HepG2 (cell line): Measurements from ENCODE around the gene SNAPIN. TPM values are rescaled to one million over a fixed set of nuclear protein-coding genes. Genes with fewer than 3 reads are reported as not detected.

Experiments
- ATF7-NPFF ChIP-seq: sonication (generic); formaldehyde crosslinking; IDR thresholded peaks from 2 replicates; pipeline ENCODE4 v1.8.1; 2023; ENCODE audit warnings: mild to moderate bottlenecking, low read depth, missing genetic modification reagents, moderate library complexity
- DR1 ChIP-seq: sonication (generic); formaldehyde crosslinking; IDR thresholded peaks from 2 replicates; pipeline ENCODE4 v1.8.0; 2021; ENCODE audit warnings: mild to moderate bottlenecking, missing genetic modification reagents, inconsistent platforms
- ETS1 ChIP-seq: sonication (generic); formaldehyde crosslinking; IDR thresholded peaks from 2 replicates; pipeline ENCODE4 v1.4.0; 2020; ENCODE audit warnings: missing genetic modification reagents
- FOSL2 ChIP-seq: sonication (generic); formaldehyde crosslinking; IDR thresholded peaks from 2 replicates; pipeline ENCODE4 v1.4.0; 2020; ENCODE audit warnings: missing genetic modification reagents
- HNRNPH1 ChIP-seq: fragments of 200-400 bp; formaldehyde crosslinking; optimal IDR thresholded peaks from 2 replicates; pipeline ENCODE3; 2017; ENCODE audit warnings: mild to moderate bottlenecking, low read depth, low read length
- MYNN ChIP-seq: sonication (generic); formaldehyde crosslinking; IDR thresholded peaks from 2 replicates; pipeline ENCODE4 v1.4.0; 2020; ENCODE audit warnings: mild to moderate bottlenecking, low read depth, missing genetic modification reagents
- PAWR ChIP-seq: sonication (generic); formaldehyde crosslinking; IDR thresholded peaks from 2 replicates; pipeline ENCODE4 v1.4.0; 2020; ENCODE audit warnings: missing genetic modification reagents, mild to moderate bottlenecking, borderline replicate concordance
- PLRG1 ChIP-seq: fragments of 450-650 bp; conservative IDR thresholded peaks from 2 replicates; pipeline ENCODE4 v1.6.1; 2016
- POLR2AphosphoS5 ChIP-seq: IDR thresholded peaks from 2 replicates; pipeline ENCODE4 v1.6.1; 2012; ENCODE audit warnings: low read depth, low read length
- SIX1 ChIP-seq: sonication (generic); formaldehyde crosslinking; IDR thresholded peaks from 2 replicates; pipeline ENCODE4 v1.4.0; 2020; ENCODE audit warnings: missing genetic modification reagents, borderline replicate concordance
- TSC22D2 ChIP-seq: sonication (generic); formaldehyde crosslinking; IDR thresholded peaks from 2 replicates; pipeline ENCODE4 v1.5.1; 2020; ENCODE audit warnings: missing genetic modification reagents, mild to moderate bottlenecking, borderline replicate concordance
- U2AF1 ChIP-seq: fragments of 200-400 bp; formaldehyde crosslinking; optimal IDR thresholded peaks from 2 replicates; pipeline ENCODE3; 2017; ENCODE audit warnings: mild to moderate bottlenecking, low read depth, low read length
- ZNF343 ChIP-seq: sonication (generic); formaldehyde crosslinking; IDR thresholded peaks from 2 replicates; pipeline ENCODE4 v1.4.0; 2020; ENCODE audit warnings: mild to moderate bottlenecking, missing genetic modification reagents
- ZNF431 ChIP-seq: sonication (generic); formaldehyde crosslinking; IDR thresholded peaks from 2 replicates; pipeline ENCODE4 v1.9.0; 2022; ENCODE audit warnings: missing genetic modification reagents, low read depth, mild to moderate bottlenecking, borderline replicate concordance
- ZNF589 ChIP-seq: sonication (generic); formaldehyde crosslinking; conservative IDR thresholded peaks from 2 replicates; pipeline ENCODE4 v1.8.0; 2022; ENCODE audit warnings: mild to moderate bottlenecking, moderate library complexity, missing genetic modification reagents
- ZNF615 ChIP-seq: sonication (generic); formaldehyde crosslinking; IDR thresholded peaks from 2 replicates; pipeline ENCODE4 v1.5.0; 2020; ENCODE audit warnings: mild to moderate bottlenecking, missing genetic modification reagents, borderline replicate concordance
- ZNF629 ChIP-seq: sonication (generic); formaldehyde crosslinking; conservative IDR thresholded peaks from 2 replicates; pipeline ENCODE4 v1.5.0; 2020; ENCODE audit warnings: missing genetic modification reagents
- polyA plus RNA-seq, 8 experiments: library from polyadenylated mRNA; depleted of rRNA in 3 of 8; stranded (reverse) in 7 of 8; unstranded in 1 of 8; fragments of >200 nt; fragmentation: Illumina TruSeq in 4 of 8; extraction: Trizol in 4 of 8; gene quantifications; 2 replicates each; pipeline versions ENCODE4 v1.2.1 to v1.2.3, GENCODE V29; 2011 to 2016; ENCODE audit warnings: low read depth in 4 of 8, missing spikeins in 1 of 8, mixed read lengths in 1 of 8; ENCODE audit not compliant: insufficient read depth in 1 of 8
- total RNA-seq, 5 experiments: library from RNA; depleted of rRNA; stranded (reverse); fragments of >200 nt; fragmentation: Illumina TruSeq; extraction: Trizol; gene quantifications; 2 replicates each; pipeline ENCODE4 v1.2.3, GENCODE V29; 2016; ENCODE audit warnings: low read depth in 1 of 5
- TF ChIP-seq, protein P1 (sequence below), 2 experiments: sonication (generic) in 1 of 2; formaldehyde crosslinking in 1 of 2; IDR thresholded peaks; 2 replicates each; pipeline versions ENCODE4 v1.4.0 to v1.6.1; 2016 to 2020; ENCODE audit warnings: borderline replicate concordance in 1 of 2, low read depth in 1 of 2, mild to moderate bottlenecking in 1 of 2, missing genetic modification reagents in 1 of 2
- TF ChIP-seq, protein P2 (sequence below): sonication (generic); formaldehyde crosslinking; conservative IDR thresholded peaks from 2 replicates; pipeline ENCODE4 v1.8.0; 2022; ENCODE audit warnings: missing genetic modification reagents
- TF ChIP-seq, protein P3 (sequence below): sonication (generic); formaldehyde crosslinking; IDR thresholded peaks from 2 replicates; pipeline ENCODE4 v1.4.0; 2020; ENCODE audit warnings: mild to moderate bottlenecking, low read depth, missing genetic modification reagents

The SNAPIN gene
- total and polyA plus RNA-seq, 2 of the 13 experiments (the other 11 are each of a cell fraction or from before 2014, with no cell fraction given): 23.9 to 25.7 TPM

GRCh38 chr1:153658400-153659174 lies at the start of gene SNAPIN (continued):
- TF ChIP-seq, protein P1, sequence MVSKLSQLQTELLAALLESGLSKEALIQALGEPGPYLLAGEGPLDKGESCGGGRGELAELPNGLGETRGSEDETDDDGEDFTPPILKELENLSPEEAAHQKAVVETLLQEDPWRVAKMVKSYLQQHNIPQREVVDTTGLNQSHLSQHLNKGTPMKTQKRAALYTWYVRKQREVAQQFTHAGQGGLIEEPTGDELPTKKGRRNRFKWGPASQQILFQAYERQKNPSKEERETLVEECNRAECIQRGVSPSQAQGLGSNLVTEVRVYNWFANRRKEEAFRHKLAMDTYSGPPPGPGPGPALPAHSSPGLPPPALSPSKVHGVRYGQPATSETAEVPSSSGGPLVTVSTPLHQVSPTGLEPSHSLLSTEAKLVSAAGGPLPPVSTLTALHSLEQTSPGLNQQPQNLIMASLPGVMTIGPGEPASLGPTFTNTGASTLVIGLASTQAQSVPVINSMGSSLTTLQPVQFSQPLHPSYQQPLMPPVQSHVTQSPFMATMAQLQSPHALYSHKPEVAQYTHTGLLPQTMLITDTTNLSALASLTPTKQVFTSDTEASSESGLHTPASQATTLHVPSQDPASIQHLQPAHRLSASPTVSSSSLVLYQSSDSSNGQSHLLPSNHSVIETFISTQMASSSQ (IDR thresholded peaks at IDR 0.05; ENCODE audit: low read depth): no peak
- TF ChIP-seq, protein P1 (CRISPR knock-in tag; IDR thresholded peaks at IDR 0.05; ENCODE audit: borderline replicate concordance): peak; percentile 32; the same call in 1 of the 2 replicates
- no peak for TF ChIP-seq PLRG1
- no peak for TF ChIP-seq SIX1 (CRISPR knock-in tag)
- peak; percentile 57; the same call in 1 of the 2 replicates for TF ChIP-seq ZNF343 (CRISPR knock-in tag)
- TF ChIP-seq PAWR (CRISPR knock-in tag): no peak
- TF ChIP-seq FOSL2 (CRISPR knock-in tag): peak; percentile 29
- TF ChIP-seq POLR2AphosphoS5: peak; percentile 83
- TF ChIP-seq HNRNPH1: no peak
- TF ChIP-seq ETS1: no peak
- TF ChIP-seq ATF7-NPFF (CRISPR knock-in tag): no peak
- TF ChIP-seq DR1: peak; percentile 45; the same call in 1 of the 2 replicates
- TF ChIP-seq, protein P2, sequence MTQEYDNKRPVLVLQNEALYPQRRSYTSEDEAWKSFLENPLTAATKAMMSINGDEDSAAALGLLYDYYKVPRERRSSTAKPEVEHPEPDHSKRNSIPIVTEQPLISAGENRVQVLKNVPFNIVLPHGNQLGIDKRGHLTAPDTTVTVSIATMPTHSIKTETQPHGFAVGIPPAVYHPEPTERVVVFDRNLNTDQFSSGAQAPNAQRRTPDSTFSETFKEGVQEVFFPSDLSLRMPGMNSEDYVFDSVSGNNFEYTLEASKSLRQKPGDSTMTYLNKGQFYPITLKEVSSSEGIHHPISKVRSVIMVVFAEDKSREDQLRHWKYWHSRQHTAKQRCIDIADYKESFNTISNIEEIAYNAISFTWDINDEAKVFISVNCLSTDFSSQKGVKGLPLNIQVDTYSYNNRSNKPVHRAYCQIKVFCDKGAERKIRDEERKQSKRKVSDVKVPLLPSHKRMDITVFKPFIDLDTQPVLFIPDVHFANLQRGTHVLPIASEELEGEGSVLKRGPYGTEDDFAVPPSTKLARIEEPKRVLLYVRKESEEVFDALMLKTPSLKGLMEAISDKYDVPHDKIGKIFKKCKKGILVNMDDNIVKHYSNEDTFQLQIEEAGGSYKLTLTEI: no peak
- no peak for TF ChIP-seq ZNF615 (CRISPR knock-in tag)
- TF ChIP-seq ZNF589 (CRISPR knock-in tag): no peak
- TF ChIP-seq, protein P3, sequence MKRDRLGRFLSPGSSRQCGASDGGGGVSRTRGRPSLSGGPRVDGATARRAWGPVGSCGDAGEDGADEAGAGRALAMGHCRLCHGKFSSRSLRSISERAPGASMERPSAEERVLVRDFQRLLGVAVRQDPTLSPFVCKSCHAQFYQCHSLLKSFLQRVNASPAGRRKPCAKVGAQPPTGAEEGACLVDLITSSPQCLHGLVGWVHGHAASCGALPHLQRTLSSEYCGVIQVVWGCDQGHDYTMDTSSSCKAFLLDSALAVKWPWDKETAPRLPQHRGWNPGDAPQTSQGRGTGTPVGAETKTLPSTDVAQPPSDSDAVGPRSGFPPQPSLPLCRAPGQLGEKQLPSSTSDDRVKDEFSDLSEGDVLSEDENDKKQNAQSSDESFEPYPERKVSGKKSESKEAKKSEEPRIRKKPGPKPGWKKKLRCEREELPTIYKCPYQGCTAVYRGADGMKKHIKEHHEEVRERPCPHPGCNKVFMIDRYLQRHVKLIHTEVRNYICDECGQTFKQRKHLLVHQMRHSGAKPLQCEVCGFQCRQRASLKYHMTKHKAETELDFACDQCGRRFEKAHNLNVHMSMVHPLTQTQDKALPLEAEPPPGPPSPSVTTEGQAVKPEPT (CRISPR knock-in tag): no peak
- 0 out of 2 replicates have a peak, but pooled peaks have one; percentile 81 for TF ChIP-seq MYNN (CRISPR knock-in tag)
- 0 out of 2 replicates have a peak, but pooled peaks have one; percentile 23 for TF ChIP-seq TSC22D2 (CRISPR knock-in tag)
- peak; percentile 83 for TF ChIP-seq U2AF1
- TF ChIP-seq ZNF629 (CRISPR knock-in tag): no peak
- TF ChIP-seq ZNF431: no peak
